ENCODE measurements around the gene SPRED2. TPM values are rescaled to one million over a fixed set of nuclear protein-coding genes. Genes with fewer than 3 reads are reported as not detected.

SPRED2 gene
- total RNA-seq, 1 donor from 2014 or later = 55.8 TPM

- H3K4me1 Mint-ChIP-seq = peaks cover 53% of the 10 kb centered on the region
- no peak overlapping the region for H3K4me3 Mint-ChIP-seq
- H3K9me3 Mint-ChIP-seq = no peaks in the 10 kb centered on the region
- DNase-seq (ENCODE audit: low read depth, low spot score) = no peak
- no peaks in the 10 kb centered on the region for H3K36me3 Mint-ChIP-seq (ENCODE audit: low read depth)
- H3K27ac Mint-ChIP-seq (ENCODE audit: unreplicated experiment) = no peak overlapping the region
- H3K27me3 Mint-ChIP-seq (ENCODE audit: low read depth) = no peaks in the 10 kb centered on the region
- TF ChIP-seq CTCF (conservative IDR thresholded peaks at IDR 0.05) = no peak
Observed at GRCh38 chr2:65354773-65355172, 77.6 kb downstream of the SPRED2 start.

GRCh38 chr2:65353927-65354326 is 78.5 kb downstream of the SPRED2 start:
- H3K36me3 Mint-ChIP-seq (ENCODE audit: low read depth) = no peaks in the 10 kb centered on the region
- no peaks in the 10 kb centered on the region for H3K27me3 Mint-ChIP-seq (ENCODE audit: low read depth)
- no peak overlapping the region for H3K4me3 Mint-ChIP-seq
- no peak for DNase-seq (ENCODE audit: low read depth, low spot score)
- H3K4me1 Mint-ChIP-seq = peaks cover 57% of the 10 kb centered on the region
- no peak for TF ChIP-seq CTCF (conservative IDR thresholded peaks at IDR 0.05)
- no peaks in the 10 kb centered on the region for H3K9me3 Mint-ChIP-seq
- no peak overlapping the region for H3K27ac Mint-ChIP-seq (ENCODE audit: unreplicated experiment)

GRCh38 chr2:65353046-65353445 is 79.4 kb downstream of the SPRED2 start:
- Mint-ChIP-seq H3K9me3 (peaks cover 2% of the 10 kb centered on the region), H3K27ac (ENCODE audit: unreplicated experiment) (peak overlapping the region; percentile 20), H3K36me3 (ENCODE audit: low read depth) (peaks cover 2% of the 10 kb centered on the region), H3K4me3 (no peak overlapping the region), H3K27me3 (ENCODE audit: low read depth) (no peaks in the 10 kb centered on the region), H3K4me1 (peaks cover 57% of the 10 kb centered on the region)
- no peak for DNase-seq (ENCODE audit: low read depth, low spot score)
- TF ChIP-seq CTCF (conservative IDR thresholded peaks at IDR 0.05) = no peak

- DNase-seq (ENCODE audit: low read depth, low spot score) = no peak
- H3K27ac Mint-ChIP-seq (ENCODE audit: unreplicated experiment) = no peak overlapping the region
- H3K9me3 Mint-ChIP-seq = peaks cover 6% of the 10 kb centered on the region
- peaks cover 10% of the 10 kb centered on the region for H3K36me3 Mint-ChIP-seq (ENCODE audit: low read depth)
- H3K4me3 Mint-ChIP-seq = no peak overlapping the region
- TF ChIP-seq CTCF (conservative IDR thresholded peaks at IDR 0.05) = no peak
- peaks cover 55% of the 10 kb centered on the region for H3K4me1 Mint-ChIP-seq
- no peaks in the 10 kb centered on the region for H3K27me3 Mint-ChIP-seq (ENCODE audit: low read depth)
Observed at GRCh38 chr2:65351948-65352595, 80.3 kb downstream of the SPRED2 start.

GRCh38 chr2:65351234-65351947 is 81.0 kb downstream of the SPRED2 start:
- peaks cover 6% of the 10 kb centered on the region for H3K9me3 Mint-ChIP-seq
- H3K4me3 Mint-ChIP-seq = no peak overlapping the region
- H3K4me1 Mint-ChIP-seq = peaks cover 58% of the 10 kb centered on the region

More at GRCh38 chr2:65351234-65351947, 81.0 kb downstream of the SPRED2 start:
- peaks cover 15% of the 10 kb centered on the region for H3K36me3 Mint-ChIP-seq (ENCODE audit: low read depth)
- no peak for DNase-seq (ENCODE audit: low read depth, low spot score)
- H3K27ac Mint-ChIP-seq (ENCODE audit: unreplicated experiment) = peak overlapping the region; percentile 31
- no peak for TF ChIP-seq CTCF (conservative IDR thresholded peaks at IDR 0.05)
- no peaks in the 10 kb centered on the region for H3K27me3 Mint-ChIP-seq (ENCODE audit: low read depth)
